HG03064 (cell line): Measurements from ENCODE around the gene GDPGP1.

Source experiments
- ATAC-seq: cut with Tn5 transposase; IDR thresholded peaks from one replicate; pipeline ENCODE4 v1.9.1; 2021; ENCODE audit warnings: low read depth; ENCODE audit not compliant: unreplicated experiment

GDPGP1 gene

DNA sequence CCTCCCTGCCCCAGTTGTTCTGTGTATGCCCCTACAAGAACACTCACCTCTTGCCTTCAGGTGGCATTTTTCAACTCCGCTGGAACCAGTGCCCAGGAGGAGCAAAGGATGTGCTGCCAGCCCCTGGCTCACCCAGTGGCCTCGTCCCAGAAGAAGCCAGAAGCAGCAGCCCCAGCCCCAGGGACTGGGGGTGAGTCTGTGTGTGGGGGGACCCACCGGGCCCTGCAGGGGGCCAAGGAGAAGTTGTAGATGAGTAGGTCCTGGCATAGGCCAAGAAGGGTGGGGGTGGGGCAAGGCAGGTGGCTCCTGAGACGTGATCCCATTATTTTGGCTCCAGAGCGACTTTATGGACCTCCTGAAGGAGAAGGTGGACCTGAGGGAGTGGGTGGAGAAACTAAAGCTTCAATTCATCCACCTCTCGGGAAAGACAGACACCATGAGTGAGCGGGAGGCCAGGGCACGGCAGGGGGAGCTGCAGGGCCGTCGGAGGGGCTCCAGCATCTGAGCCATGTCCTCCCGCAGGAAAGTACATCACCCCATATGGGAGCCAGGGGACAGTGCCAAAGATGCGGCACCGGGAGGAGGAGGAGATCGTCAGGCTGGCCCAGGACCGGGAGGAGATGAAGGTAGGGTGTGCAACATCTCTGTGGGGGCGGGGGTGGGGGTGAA lies 60.7 kb downstream of the GDPGP1 start:
- no peak for ATAC-seq

GRCh38 chr15:90295270-90295648 lies 61.2 kb downstream of the GDPGP1 start:
- no peak for ATAC-seq
